SK-N-SH treated with all-trans-retinoic acid at 6 μM for 48 hours (cell line): ENCODE data around the gene TNFAIP8.

Experiments used
- ARNTL ChIP-seq: fragments of 450-650 bp; formaldehyde crosslinking; IDR thresholded peaks from 2 replicates; pipeline ENCODE4 v1.5.0; 2020; ENCODE audit warnings: low read depth, mild to moderate bottlenecking, moderate library complexity, borderline replicate concordance
- CREB5 ChIP-seq: fragments of 250-450 bp; sonication (Bioruptor Pico); IDR thresholded peaks from 2 replicates; pipeline ENCODE4 v1.5.1; 2020; ENCODE audit warnings: low read depth, mild to moderate bottlenecking, moderate library complexity
- PATZ1 ChIP-seq: fragments of 250-450 bp; sonication (Bioruptor Pico); IDR thresholded peaks from 2 replicates; pipeline ENCODE4 v1.8.0; 2020; ENCODE audit warnings: mild to moderate bottlenecking, moderate library complexity, borderline replicate concordance
- SNAI2 ChIP-seq: fragments of 250-450 bp; sonication (Bioruptor Pico); IDR thresholded peaks from 2 replicates; pipeline ENCODE4 v1.5.0; 2020; ENCODE audit warnings: mild to moderate bottlenecking, moderate library complexity
- TOX ChIP-seq: fragments of 250-450 bp; sonication (Bioruptor Pico); IDR thresholded peaks from 2 replicates; pipeline ENCODE4 v1.8.0; 2021; ENCODE audit warnings: mild to moderate bottlenecking, moderate library complexity, borderline replicate concordance
- TSHZ2 ChIP-seq: fragments of 250-450 bp; sonication (Bioruptor Pico); IDR thresholded peaks from 2 replicates; pipeline ENCODE4 v1.5.0; 2020; ENCODE audit warnings: mild to moderate bottlenecking, moderate library complexity
- ZFP3 ChIP-seq: fragments of 250-450 bp; sonication (Bioruptor Pico); IDR thresholded peaks from 2 replicates; pipeline ENCODE4 v1.5.0; 2020; ENCODE audit warnings: mild to moderate bottlenecking, moderate library complexity
- ZNF8 ChIP-seq: fragments of 450-650 bp; formaldehyde crosslinking; IDR thresholded peaks from 2 replicates; pipeline ENCODE4 v1.5.0; 2020; ENCODE audit warnings: mild to moderate bottlenecking, moderate library complexity

- no peak for TF ChIP-seq PATZ1 (CRISPR knock-in tag)
- no peak for TF ChIP-seq TSHZ2 (CRISPR knock-in tag)
- TF ChIP-seq CREB5 (CRISPR knock-in tag), result no peak
- no peak for TF ChIP-seq TOX (CRISPR knock-in tag)
- TF ChIP-seq SNAI2 (CRISPR knock-in tag), result no peak
- TF ChIP-seq ZNF8 (CRISPR knock-in tag), result no peak
- no peak for TF ChIP-seq ARNTL (CRISPR knock-in tag)
- no peak for TF ChIP-seq ZFP3 (CRISPR knock-in tag)
These were observed 1.5 kb downstream of the TNFAIP8 start for GRCh38 chr5:119357270-119357669.
